NT2/D1 (cell line): ENCODE data around the gene ACOX3.

Experiments used
- SUZ12 ChIP-seq: IDR thresholded peaks from 2 replicates; pipeline ENCODE4 v1.6.1; 2011; ENCODE audit not compliant: insufficient read length, insufficient read depth; ENCODE audit errors: extremely low read depth
- YY1 ChIP-seq: IDR thresholded peaks from 2 replicates; pipeline ENCODE4 v1.6.1; 2011; ENCODE audit not compliant: insufficient read length, insufficient read depth
- ZNF274 ChIP-seq: IDR thresholded peaks from 2 replicates; pipeline ENCODE4 v1.6.1; 2011; ENCODE audit warnings: mild to moderate bottlenecking, low read depth, low read length

GRCh38 chr4:8368061-8368481 is 72.5 kb downstream of the ACOX3 start:
- TF ChIP-seq YY1 (no peak), ZNF274 (no peak), SUZ12 (no peak)
